Stimulated activated CD4-positive, alpha-beta T cell treated with anti-CD3 and anti-CD28 coated beads, Interleukin-12 subunit alpha, Interleukin-12 subunit beta, amount 100 ng/mL, for 48 hours (primary cell): ENCODE data around the gene SHANK2.

ENCODE experiments used
- DNase-seq, 3 donors: peaks; one replicate each; pipeline ENCODE4 v3.0.0-alpha.2; 2020; ENCODE audit warnings: low read depth in 2 of 3, low spot score in 1 of 3

SHANK2 gene

GRCh38 chr11:71223081-71223405 lies 29.3 kb downstream of the SHANK2 start:
- DNase-seq, result no peak

- no peak for DNase-seq
These were observed 29.9 kb downstream of the SHANK2 start for GRCh38 chr11:71222318-71223080.

GRCh38 chr11:71221821-71222220 lies 30.6 kb downstream of the SHANK2 start:
- no peak for DNase-seq

- no peak for DNase-seq
These were observed 31.2 kb downstream of the SHANK2 start for GRCh38 chr11:71221201-71221600.

- DNase-seq, result no peak
These were observed 33.4 kb downstream of the SHANK2 start for GRCh38 chr11:71218789-71219499.

- DNase-seq, result no peak
These were observed 36.9 kb downstream of the SHANK2 start for GRCh38 chr11:71215425-71215965.

- no peak for DNase-seq
These were observed 37.6 kb downstream of the SHANK2 start for GRCh38 chr11:71214553-71215424.

- no peak for DNase-seq
These were observed 38.5 kb downstream of the SHANK2 start for GRCh38 chr11:71213696-71214552.

GRCh38 chr11:71212871-71213559 lies 39.4 kb downstream of the SHANK2 start:
- no peak for DNase-seq

GRCh38 chr11:71211631-71212030 lies 40.7 kb downstream of the SHANK2 start:
- no peak for DNase-seq

- DNase-seq, result no peak
These were observed 41.5 kb downstream of the SHANK2 start for GRCh38 chr11:71210861-71211260.

- DNase-seq, result no peak
These were observed 42.7 kb downstream of the SHANK2 start for GRCh38 chr11:71209656-71210055.

- DNase-seq, result no peak
These were observed 43.2 kb downstream of the SHANK2 start for GRCh38 chr11:71209181-71209580.

- no peak for DNase-seq
These were observed 44.2 kb downstream of the SHANK2 start for GRCh38 chr11:71208011-71208774.

- DNase-seq, result no peak
These were observed 44.8 kb downstream of the SHANK2 start for GRCh38 chr11:71207563-71207962.

- no peak for DNase-seq
These were observed 46.2 kb downstream of the SHANK2 start for GRCh38 chr11:71206186-71206585.

GRCh38 chr11:71204748-71205664 lies 47.4 kb downstream of the SHANK2 start:
- DNase-seq, result no peak

- DNase-seq, result no peak
These were observed 48.1 kb downstream of the SHANK2 start for GRCh38 chr11:71204294-71204693.
